DMS79 (cell line): ENCODE measurements around the gene TCFL5.

Source experiments
- DNase-seq: peaks from one replicate; lab custom pipeline; 2025; lab: John Stamatoyannopoulos, UW

Gene TCFL5

GRCh38 chr20:62809530-62810428, 51.8 kb downstream of the TCFL5 start:
- DNase-seq = no peak

- peak; percentile 34 for DNase-seq
These were observed 53.3 kb downstream of the TCFL5 start for GRCh38 chr20:62808211-62808865.

GRCh38 chr20:62807444-62808210, 54.0 kb downstream of the TCFL5 start:
- no peak for DNase-seq

DNA sequence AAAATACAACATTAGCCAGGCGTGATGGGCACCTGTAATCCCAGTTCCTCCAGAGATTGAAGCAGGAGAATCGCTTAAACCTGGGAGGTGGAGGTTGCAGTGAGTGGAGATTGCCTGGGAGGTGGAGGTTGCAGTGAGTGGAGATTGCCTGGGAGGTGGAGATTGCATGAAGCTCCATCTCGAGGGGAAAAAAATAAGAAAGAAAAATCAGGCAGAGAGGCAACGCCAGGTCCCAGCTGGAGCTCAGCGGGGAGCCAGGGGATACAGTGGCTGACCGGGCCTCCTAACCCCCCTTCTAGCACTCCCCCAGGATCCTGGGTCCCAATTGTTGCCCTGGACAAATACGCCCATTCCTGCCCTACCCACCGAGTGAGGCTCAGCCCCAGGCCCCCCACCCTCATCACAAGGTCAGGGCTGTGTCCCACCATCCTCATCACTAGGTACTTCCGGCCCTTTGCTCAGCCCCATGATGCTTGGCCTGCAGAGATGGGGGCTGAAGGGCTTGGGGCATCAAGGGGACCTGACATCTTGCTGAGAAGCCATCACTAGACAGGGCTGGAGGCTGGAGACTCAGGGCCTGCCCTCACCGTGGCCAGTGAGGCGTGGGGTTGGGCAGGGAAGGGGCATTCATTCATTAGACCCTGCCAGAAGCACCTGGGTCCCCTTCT, 55.1 kb downstream of the TCFL5 start:
- no peak for DNase-seq

GRCh38 chr20:62805711-62806382, 55.8 kb downstream of the TCFL5 start:
- no peak for DNase-seq

DNA sequence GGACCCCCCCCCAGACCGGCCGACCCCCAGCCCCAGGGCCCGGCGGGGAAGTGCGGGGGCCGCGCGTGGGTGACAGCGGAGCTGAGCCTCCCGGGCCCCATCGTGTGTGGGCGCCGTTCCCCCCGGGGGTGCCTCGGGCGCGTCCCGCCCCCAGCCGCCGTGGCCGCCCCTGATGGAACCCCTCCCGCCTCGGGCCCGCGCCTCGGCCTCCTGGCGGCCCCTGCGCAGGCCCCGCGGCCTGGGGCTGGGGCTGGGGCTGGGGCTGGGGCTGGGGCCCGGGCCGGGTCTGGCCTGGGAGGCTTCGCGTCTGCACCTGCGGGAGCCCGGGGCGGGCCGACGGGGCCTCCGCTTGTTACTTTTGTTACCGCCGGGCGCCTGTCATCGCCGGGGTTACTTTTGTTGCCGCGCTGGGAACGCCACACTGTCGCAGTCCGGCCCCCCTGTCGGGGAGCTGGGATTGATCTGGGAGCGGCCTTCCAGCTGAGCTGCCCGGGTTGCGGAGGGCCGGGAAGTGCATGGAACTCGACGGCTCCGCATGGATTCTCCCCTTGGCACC, 56.4 kb downstream of the TCFL5 start:
- no peak for DNase-seq

DNA sequence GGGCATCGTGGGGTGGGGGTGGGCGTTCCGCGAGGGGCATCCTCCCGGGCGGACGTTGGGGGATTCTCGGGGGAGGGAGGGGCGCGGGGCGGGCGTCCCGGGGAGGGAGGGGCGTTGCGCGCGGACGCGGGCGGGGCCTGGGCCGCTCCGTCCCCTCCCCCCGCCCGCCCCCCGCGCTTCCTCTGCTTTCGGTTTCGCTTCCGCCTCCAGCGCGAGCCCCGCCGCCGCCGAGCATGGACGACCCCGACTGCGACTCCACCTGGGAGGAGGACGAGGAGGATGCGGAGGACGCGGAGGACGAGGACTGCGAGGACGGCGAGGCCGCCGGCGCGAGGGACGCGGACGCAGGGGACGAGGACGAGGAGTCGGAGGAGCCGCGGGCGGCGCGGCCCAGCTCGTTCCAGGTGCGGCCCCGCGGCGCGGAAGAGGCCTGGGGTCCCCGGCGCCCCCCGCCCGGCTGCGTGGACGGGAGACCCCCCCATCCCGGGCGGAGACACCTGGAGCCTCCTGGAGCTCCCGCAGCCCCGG, 56.9 kb downstream of the TCFL5 start, which contains the start of gene OGFR:
TSS of gene OGFR (plus strand) at position 209 of the 528 bp plus-strand sequence. CDS start at position 234, 25 bp downstream.
- no peak for DNase-seq

DNA sequence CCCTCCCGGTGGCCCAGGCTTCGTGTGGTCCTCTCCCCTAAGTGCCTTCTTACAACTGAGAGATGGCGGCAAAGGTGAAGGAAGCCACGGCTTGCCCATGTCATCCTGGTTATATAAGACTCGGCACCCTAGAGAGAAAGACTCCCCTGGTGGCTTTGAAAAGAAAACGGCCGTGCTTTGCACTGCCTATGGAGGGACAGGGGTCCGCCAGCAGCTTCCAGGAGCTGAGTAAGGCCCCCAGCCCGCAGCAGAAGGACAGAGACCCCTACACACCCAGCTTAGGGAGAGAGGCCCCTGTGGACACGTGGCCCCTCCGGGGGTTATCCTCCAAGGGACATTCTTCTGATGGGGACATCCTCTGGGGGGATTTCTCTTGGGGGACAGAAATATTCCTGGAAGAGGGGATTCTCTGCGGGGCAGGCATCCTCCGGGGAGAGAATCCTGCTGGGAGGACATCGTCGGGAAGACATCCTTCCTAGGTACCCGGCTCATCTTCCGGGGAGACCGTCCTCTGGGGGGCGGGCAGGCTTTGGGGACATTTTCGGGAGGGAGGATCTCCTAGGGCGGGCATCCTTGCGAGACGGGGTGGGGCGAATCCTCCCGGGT, 57.5 kb downstream of the TCFL5 start:
- no peak for DNase-seq

GRCh38 chr20:62802026-62802712, 59.5 kb downstream of the TCFL5 start:
- no peak for DNase-seq

GRCh38 chr20:62801284-62802010, 60.2 kb downstream of the TCFL5 start:
- no peak for DNase-seq

DNA sequence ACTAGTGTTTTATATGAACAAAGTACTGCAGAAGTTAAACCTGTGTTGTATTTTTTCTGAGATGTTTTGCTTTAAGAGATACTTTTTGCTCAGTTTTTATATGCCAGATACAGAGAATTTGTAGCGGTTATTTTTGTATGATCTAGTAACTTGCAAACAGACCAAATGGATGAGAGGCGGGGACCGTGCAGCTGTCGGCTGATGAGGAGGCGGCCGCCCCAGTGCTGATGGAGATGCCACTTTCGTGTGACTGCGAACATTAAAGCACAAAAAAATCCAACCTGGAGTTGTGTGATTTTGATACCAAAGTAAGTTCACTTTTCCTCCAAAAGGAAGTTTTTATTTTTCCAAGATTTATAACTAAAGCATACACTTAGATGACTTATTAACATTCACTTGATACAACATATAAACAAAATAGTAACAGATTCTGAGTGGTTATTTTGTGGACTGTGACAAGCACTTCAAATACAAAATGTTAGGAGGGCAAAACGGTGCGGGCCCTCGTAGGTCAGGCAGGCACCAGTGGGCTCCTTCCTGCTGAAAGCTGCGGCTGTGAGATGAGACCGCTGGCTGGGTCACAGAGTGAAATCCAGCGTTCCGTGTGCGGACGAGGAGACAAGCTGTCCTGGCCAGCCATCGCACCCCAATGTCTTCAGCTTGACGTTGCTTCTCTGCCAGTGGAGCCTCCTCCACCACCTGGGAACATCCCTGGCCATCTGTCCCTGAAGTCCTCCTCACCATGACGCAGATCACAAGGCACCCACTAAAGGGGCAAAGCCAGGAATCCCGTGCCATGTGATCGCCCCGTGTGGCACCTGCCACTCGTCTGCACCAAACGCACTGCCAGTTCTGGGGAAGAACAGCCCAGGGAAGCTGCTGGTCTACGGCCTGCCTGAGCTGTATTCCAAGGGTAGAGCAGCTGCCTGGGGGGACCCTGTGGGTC, 61.0 kb downstream of the TCFL5 start:
- DNase-seq = no peak

DNA sequence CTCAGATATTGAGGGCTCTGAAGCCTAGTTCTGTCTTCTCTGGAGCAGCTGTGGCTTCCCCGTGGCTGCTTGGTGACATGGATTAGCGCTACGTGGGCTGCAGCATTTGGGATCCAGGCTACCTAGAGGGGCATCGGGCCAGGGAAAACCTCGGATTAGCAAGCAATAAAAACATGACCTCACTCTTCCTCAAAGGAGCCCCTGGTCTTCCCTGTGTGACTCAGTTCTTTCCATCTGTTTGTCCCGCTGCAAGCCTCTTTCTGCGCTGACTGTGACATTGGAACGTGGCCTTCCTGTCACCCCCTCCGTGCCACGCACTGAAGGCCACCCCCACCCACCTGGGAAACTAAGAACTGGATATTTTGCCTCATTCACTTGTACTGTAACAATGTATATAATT, 61.7 kb downstream of the TCFL5 start:
- no peak for DNase-seq

DNA sequence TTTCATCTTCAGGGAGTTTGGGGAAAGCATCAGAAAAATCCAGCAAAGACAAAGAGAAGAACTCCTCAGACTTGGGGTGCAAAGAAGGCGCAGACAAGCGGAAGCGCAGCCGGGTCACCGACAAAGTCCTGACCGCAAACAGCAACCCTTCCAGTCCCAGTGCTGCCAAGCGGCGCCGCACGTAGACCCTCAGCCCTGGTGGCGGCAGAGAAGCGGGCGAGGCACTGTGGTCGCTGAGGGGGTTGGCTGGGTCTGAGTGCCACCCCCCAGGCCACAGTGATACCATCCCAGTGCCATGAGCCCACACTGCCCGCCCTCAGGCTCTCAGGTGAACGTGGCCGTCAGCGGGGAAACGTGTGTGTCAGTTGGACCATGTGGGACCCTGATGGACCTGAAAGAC, 62.2 kb downstream of the TCFL5 start:
- DNase-seq = no peak

DNA sequence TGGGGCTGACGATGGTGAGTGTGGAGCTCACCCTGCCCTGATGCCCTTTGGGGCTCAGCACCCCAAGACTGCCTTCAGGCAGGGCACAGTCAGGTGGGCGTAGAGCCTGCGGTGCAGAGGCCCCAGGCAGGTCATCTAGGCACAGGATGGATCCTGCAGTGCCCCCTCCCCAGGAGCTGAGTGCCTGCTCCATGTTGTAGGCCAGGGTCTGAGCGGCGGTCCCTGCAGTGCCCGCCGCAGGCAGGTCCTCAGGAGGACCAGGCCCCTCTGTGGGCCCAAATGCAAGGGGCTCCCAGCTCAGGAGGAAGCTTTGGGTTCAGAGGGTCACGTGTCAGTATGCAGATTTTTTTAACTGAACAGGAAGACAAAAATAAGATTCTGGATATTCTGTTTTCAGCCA, 62.6 kb downstream of the TCFL5 start:
- no peak for DNase-seq

GRCh38 chr20:62797671-62798532, 63.7 kb downstream of the TCFL5 start:
- DNase-seq = no peak

- no peak for DNase-seq
These were observed 64.7 kb downstream of the TCFL5 start for GRCh38 chr20:62796699-62797491.
